Skeletal muscle tissue (tissue), 4 donors: ENCODE measurements around the gene ZFX. TPM values are rescaled to one million over a fixed set of nuclear protein-coding genes. Genes with fewer than 3 reads are reported as not detected.
A peak's percentile ranks its signal among the peaks of the same experiment; 100 is the strongest.
"Not testable (repeated sequence)": the region's sequence is repeated elsewhere in the genome, so short reads cannot be mapped to it uniquely, and the experiment has no call there.

Experiments used
- H3K27ac ChIP-seq: one replicate; pipeline ENCODE4 v1.7.0; 2013; ENCODE audit warnings: mild to moderate bottlenecking, low read depth, low read length, inconsistent platforms
- H3K27me3 ChIP-seq, 3 donors: one replicate each; pipeline ENCODE4 v1.7.0; 2013; ENCODE audit warnings: low read length in 3 of 3; ENCODE audit not compliant: control insufficient read depth in 3 of 3, insufficient read depth in 3 of 3
- H3K36me3 ChIP-seq, 3 donors: one replicate each; pipeline ENCODE4 v1.7.0; 2013; ENCODE audit warnings: low read length in 3 of 3; ENCODE audit not compliant: control insufficient read depth in 3 of 3, insufficient read depth in 3 of 3
- H3K4me1 ChIP-seq, 3 donors: one replicate each; pipeline ENCODE4 v1.7.0; 2013; ENCODE audit warnings: low read length in 3 of 3, mild to moderate bottlenecking in 3 of 3; ENCODE audit not compliant: control insufficient read depth in 3 of 3, insufficient read depth in 3 of 3
- H3K4me3 ChIP-seq, 3 donors: one replicate each; pipeline ENCODE4 v1.7.0; 2013; ENCODE audit warnings: low read length in 3 of 3
- H3K9ac ChIP-seq, 3 donors: one replicate each; pipeline ENCODE4 v1.7.0; 2013; ENCODE audit warnings: low read length in 3 of 3, mild to moderate bottlenecking in 3 of 3, moderate library complexity in 2 of 3, low read depth in 1 of 3
- H3K9me3 ChIP-seq, 3 donors: one replicate each; pipeline ENCODE4 v1.7.0; 2013; ENCODE audit warnings: low read length in 3 of 3; ENCODE audit not compliant: control insufficient read depth in 3 of 3
- total RNA-seq: library from RNA; depleted of rRNA; stranded (reverse); fragments of >200 nt; gene quantifications from one replicate; pipeline ENCODE4 v1.2.3, GENCODE V29; 2014
- donor health status: Osteomylitis.

Gene ZFX
- 29.7 TPM for total RNA-seq

GRCh38 chrX:24149351-24150050, at the start of gene ZFX:
TSS of gene ZFX (plus strand) at chrX:24149729. CDS start at chrX:24172743, 23,014 bp downstream.
- Histone ChIP-seq H3K4me3 (peak within 1 kb of the TSS; percentile 75 to 90 (median 79)), H3K9me3 (no peaks in the 10 kb centered on the region), H3K27me3 (no peaks in the 10 kb centered on the region), H3K36me3 (no peaks in the 10 kb centered on the region), H3K4me1 (peaks cover 20 to 42% (median 21%) of the 10 kb centered on the region in 3 donors), H3K27ac (peak within 1 kb of the TSS; percentile 96), H3K9ac (peak within 1 kb of the TSS; percentile 86 to 90 (median 89))

- Histone ChIP-seq H3K9me3 (no peaks in the 10 kb centered on the region), H3K36me3 (peaks cover 0 to 4% (median 0%) of the 10 kb centered on the region in 3 donors), H3K4me3 (no peak overlapping the region), H3K27ac (no peak overlapping the region), H3K9ac (no peak overlapping the region), H3K4me1 (no peaks in the 10 kb centered on the region), H3K27me3 (no peaks in the 10 kb centered on the region)
Observed at GRCh38 chrX:24100713-24101112, 48.8 kb upstream of the ZFX start.

GRCh38 chrX:24110069-24110468, 39.5 kb upstream of the ZFX start:
- H3K27ac ChIP-seq: no peak overlapping the region
- no peaks in the 10 kb centered on the region for H3K4me1 ChIP-seq
- no peaks in the 10 kb centered on the region for H3K36me3 ChIP-seq
- H3K9ac ChIP-seq: no peak overlapping the region
- H3K27me3 ChIP-seq: no peaks in the 10 kb centered on the region
- H3K9me3 ChIP-seq: no peaks in the 10 kb centered on the region
- no peak overlapping the region for H3K4me3 ChIP-seq

- no peak overlapping the region for H3K9ac ChIP-seq
- peaks cover 0 to 3% (median 3%) of the 10 kb centered on the region in 3 donors for H3K4me1 ChIP-seq
- H3K27ac ChIP-seq: no peak overlapping the region
- no peaks in the 10 kb centered on the region for H3K9me3 ChIP-seq
- no peaks in the 10 kb centered on the region for H3K36me3 ChIP-seq
- no peak overlapping the region for H3K4me3 ChIP-seq
- H3K27me3 ChIP-seq: no peaks in the 10 kb centered on the region
Observed at GRCh38 chrX:24113181-24113580, 36.3 kb upstream of the ZFX start.

GRCh38 chrX:24117258-24117657, 32.3 kb upstream of the ZFX start:
- Histone ChIP-seq H3K36me3 (no peaks in the 10 kb centered on the region), H3K9ac (peak overlapping the region; percentile 34 to 51 (median 50)), H3K27ac (no peak overlapping the region), H3K27me3 (no peaks in the 10 kb centered on the region), H3K9me3 (no peaks in the 10 kb centered on the region), H3K4me1 (peaks cover 0 to 3% (median 3%) of the 10 kb centered on the region in 3 donors), H3K4me3 (peak overlapping the region in 1 of 3 donors; percentile 35)

GRCh38 chrX:24124244-24124799, 25.2 kb upstream of the ZFX start:
- H3K27me3 ChIP-seq: no peaks in the 10 kb centered on the region
- no peak overlapping the region for H3K9ac ChIP-seq
- no peak overlapping the region for H3K27ac ChIP-seq
- H3K4me1 ChIP-seq: peaks cover 4 to 7% (median 6%) of the 10 kb centered on the region in 3 donors
- no peaks in the 10 kb centered on the region for H3K36me3 ChIP-seq
- no peaks in the 10 kb centered on the region for H3K9me3 ChIP-seq
- no peak overlapping the region for H3K4me3 ChIP-seq

GRCh38 chrX:24125028-24125612, 24.4 kb upstream of the ZFX start:
- H3K9ac ChIP-seq: peak overlapping the region in 1 of 3 donors; percentile 43
- peak overlapping the region in 1 of 3 donors; percentile 14 for H3K4me3 ChIP-seq
- no peak overlapping the region for H3K27ac ChIP-seq
- no peaks in the 10 kb centered on the region for H3K27me3 ChIP-seq
- H3K4me1 ChIP-seq: peaks cover 4 to 7% (median 6%) of the 10 kb centered on the region in 3 donors
- no peaks in the 10 kb centered on the region for H3K9me3 ChIP-seq
- no peaks in the 10 kb centered on the region for H3K36me3 ChIP-seq

GRCh38 chrX:24131476-24131875, 18.1 kb upstream of the ZFX start:
- no peaks in the 10 kb centered on the region for H3K9me3 ChIP-seq
- H3K4me3 ChIP-seq: no peak overlapping the region
- no peak overlapping the region for H3K27ac ChIP-seq
- no peak overlapping the region for H3K9ac ChIP-seq
- H3K4me1 ChIP-seq: no peaks in the 10 kb centered on the region
- H3K27me3 ChIP-seq: peaks cover 0 to 4% (median 0%) of the 10 kb centered on the region in 3 donors
- H3K36me3 ChIP-seq: no peaks in the 10 kb centered on the region

GRCh38 chrX:24133312-24133711, 16.2 kb upstream of the ZFX start:
- no peak overlapping the region for H3K9ac ChIP-seq
- no peaks in the 10 kb centered on the region for H3K36me3 ChIP-seq
- no peak overlapping the region for H3K4me3 ChIP-seq
- H3K27ac ChIP-seq: no peak overlapping the region
- H3K9me3 ChIP-seq: no peaks in the 10 kb centered on the region
- H3K4me1 ChIP-seq: no peaks in the 10 kb centered on the region
- H3K27me3 ChIP-seq: peaks cover 0 to 4% (median 0%) of the 10 kb centered on the region in 3 donors

- H3K27me3 ChIP-seq, H3K4me1 ChIP-seq, H3K27ac ChIP-seq, H3K9ac ChIP-seq, H3K4me3 ChIP-seq, H3K36me3 ChIP-seq, H3K9me3 ChIP-seq: not testable (repeated sequence)
Observed at GRCh38 chrX:24135768-24136167, 13.8 kb upstream of the ZFX start.
